Prostate gland (tissue), 2 donors: Measurements from ENCODE around the gene IQCM.

Experiments
- POLR2AphosphoS5 ChIP-seq: sonication (generic); formaldehyde crosslinking; IDR thresholded peaks from one replicate; pipeline ENCODE4 v1.6.1; 2017; ENCODE audit warnings: antibody characterized with exemption
- TF ChIP-seq, protein P1 (sequence below), 4 experiments: fragments of 200-600 bp in 2 of 4; fragments of 450-650 bp in 2 of 4; sonication (generic) in 2 of 4; IDR thresholded peaks; 1 replicate in 3 of 4; 2 replicates in 1 of 4; pipeline ENCODE4 v1.5.1; 2016 to 2019; ENCODE audit warnings: antibody characterized with exemption in 4 of 4, mild to moderate bottlenecking in 2 of 4, moderate library complexity in 2 of 4

DNA sequence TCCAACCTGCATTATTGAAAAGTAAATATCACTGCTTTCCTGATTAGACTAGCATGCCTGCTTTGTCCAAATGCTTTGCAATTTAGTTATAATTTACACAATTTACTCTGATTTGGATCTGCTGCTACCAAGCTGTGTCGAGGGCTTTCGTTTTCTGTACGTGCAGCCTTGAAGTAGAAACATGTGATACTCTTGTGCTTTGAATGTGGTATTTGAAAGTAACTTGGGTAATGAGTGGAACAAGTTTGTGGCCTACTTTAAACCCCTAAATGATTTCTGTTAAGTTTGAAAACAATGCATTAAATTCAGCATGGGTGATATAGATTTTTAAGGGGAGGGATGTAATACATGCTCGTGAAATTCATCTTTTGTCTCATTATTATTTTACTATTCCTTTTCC is 240.7 kb downstream of the IQCM start:
- TF ChIP-seq, protein P1, sequence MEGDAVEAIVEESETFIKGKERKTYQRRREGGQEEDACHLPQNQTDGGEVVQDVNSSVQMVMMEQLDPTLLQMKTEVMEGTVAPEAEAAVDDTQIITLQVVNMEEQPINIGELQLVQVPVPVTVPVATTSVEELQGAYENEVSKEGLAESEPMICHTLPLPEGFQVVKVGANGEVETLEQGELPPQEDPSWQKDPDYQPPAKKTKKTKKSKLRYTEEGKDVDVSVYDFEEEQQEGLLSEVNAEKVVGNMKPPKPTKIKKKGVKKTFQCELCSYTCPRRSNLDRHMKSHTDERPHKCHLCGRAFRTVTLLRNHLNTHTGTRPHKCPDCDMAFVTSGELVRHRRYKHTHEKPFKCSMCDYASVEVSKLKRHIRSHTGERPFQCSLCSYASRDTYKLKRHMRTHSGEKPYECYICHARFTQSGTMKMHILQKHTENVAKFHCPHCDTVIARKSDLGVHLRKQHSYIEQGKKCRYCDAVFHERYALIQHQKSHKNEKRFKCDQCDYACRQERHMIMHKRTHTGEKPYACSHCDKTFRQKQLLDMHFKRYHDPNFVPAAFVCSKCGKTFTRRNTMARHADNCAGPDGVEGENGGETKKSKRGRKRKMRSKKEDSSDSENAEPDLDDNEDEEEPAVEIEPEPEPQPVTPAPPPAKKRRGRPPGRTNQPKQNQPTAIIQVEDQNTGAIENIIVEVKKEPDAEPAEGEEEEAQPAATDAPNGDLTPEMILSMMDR (IDR thresholded peaks at IDR 0.05) = no peak
- no peak for TF ChIP-seq POLR2AphosphoS5
